Osteocyte (in vitro differentiated cells): ENCODE measurements around the gene PNRC2. TPM values are rescaled to one million over a fixed set of nuclear protein-coding genes. Genes with fewer than 3 reads are reported as not detected.

Experiments used
- DNase-seq: peaks from one replicate; pipeline ENCODE4 v3.0.0; 2021; ENCODE audit warnings: mixed read lengths; ENCODE audit not compliant: unreplicated experiment; ENCODE audit errors: extremely low spot score
- H3K27ac Mint-ChIP-seq: one replicate; pipeline ENCODE4 v1.8.0; 2021; ENCODE audit warnings: mild to moderate bottlenecking, mixed read lengths; ENCODE audit not compliant: unreplicated experiment
- H3K27me3 Mint-ChIP-seq: one replicate; pipeline ENCODE4 v1.8.0; 2021; ENCODE audit warnings: mixed read lengths; ENCODE audit not compliant: unreplicated experiment
- H3K36me3 Mint-ChIP-seq: one replicate; pipeline ENCODE4 v1.8.0; 2021; ENCODE audit warnings: mixed read lengths; ENCODE audit not compliant: unreplicated experiment
- H3K4me1 Mint-ChIP-seq: one replicate; pipeline ENCODE4 v1.8.0; 2021; ENCODE audit warnings: mixed read lengths; ENCODE audit not compliant: unreplicated experiment
- H3K4me3 Mint-ChIP-seq: one replicate; pipeline ENCODE4 v1.8.0; 2021; ENCODE audit warnings: mild to moderate bottlenecking, moderate library complexity, mixed read lengths; ENCODE audit not compliant: unreplicated experiment
- H3K9me3 Mint-ChIP-seq: one replicate; pipeline ENCODE4 v1.8.0; 2021; ENCODE audit warnings: mixed read lengths; ENCODE audit not compliant: unreplicated experiment
- total RNA-seq: library from RNA; stranded (reverse); gene quantifications from 2 replicates; pipeline ENCODE4 v1.2.1, GENCODE V29; 2021
- TF ChIP-seq, protein P1 (sequence below): fragments of 200-600 bp; sonication (generic); IDR thresholded peaks from 2 replicates; pipeline ENCODE4 v1.5.0; 2021; ENCODE audit warnings: antibody characterized with exemption, mild to moderate bottlenecking, moderate library complexity

Gene PNRC2
- total RNA-seq, 1 donor from 2014 or later, result 58.9 TPM

DNA sequence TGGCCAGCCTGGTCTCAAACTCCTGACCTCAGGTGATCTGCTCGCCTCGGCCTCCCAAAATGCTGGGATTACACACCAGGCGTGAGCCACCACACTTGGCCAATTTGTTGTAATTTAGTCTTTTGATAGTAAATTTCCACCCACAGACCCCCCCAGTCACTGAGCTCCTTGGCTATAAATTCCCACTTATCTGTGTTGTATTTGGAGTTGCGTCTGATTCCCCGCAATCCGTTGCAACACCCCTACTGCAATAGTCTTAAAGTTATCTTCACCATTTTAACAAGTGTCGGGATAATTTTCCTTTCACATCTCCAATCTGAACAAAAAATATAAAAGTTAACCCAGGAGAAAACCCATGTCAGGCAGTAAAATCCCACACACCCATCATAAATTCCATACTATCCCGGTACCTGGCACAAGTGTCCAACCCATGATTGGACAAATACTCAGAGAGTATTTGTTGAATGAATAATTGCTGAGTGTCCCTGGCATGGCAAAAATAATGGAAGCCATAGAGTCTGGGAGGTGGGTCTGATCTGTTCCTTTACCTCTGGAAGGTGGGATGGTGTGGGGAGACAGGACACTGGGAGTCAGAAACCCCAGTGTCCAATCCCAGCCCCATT lies 37.2 kb upstream of the PNRC2 start:
- no peak for DNase-seq
- no peak overlapping the region for H3K27ac Mint-ChIP-seq
- no peaks in the 10 kb centered on the region for H3K36me3 Mint-ChIP-seq
- TF ChIP-seq, protein P1, sequence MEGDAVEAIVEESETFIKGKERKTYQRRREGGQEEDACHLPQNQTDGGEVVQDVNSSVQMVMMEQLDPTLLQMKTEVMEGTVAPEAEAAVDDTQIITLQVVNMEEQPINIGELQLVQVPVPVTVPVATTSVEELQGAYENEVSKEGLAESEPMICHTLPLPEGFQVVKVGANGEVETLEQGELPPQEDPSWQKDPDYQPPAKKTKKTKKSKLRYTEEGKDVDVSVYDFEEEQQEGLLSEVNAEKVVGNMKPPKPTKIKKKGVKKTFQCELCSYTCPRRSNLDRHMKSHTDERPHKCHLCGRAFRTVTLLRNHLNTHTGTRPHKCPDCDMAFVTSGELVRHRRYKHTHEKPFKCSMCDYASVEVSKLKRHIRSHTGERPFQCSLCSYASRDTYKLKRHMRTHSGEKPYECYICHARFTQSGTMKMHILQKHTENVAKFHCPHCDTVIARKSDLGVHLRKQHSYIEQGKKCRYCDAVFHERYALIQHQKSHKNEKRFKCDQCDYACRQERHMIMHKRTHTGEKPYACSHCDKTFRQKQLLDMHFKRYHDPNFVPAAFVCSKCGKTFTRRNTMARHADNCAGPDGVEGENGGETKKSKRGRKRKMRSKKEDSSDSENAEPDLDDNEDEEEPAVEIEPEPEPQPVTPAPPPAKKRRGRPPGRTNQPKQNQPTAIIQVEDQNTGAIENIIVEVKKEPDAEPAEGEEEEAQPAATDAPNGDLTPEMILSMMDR, result no peak
- H3K4me1 Mint-ChIP-seq, result no peaks in the 10 kb centered on the region
- no peak overlapping the region for H3K4me3 Mint-ChIP-seq
- peaks cover 8% of the 10 kb centered on the region for H3K27me3 Mint-ChIP-seq
- no peaks in the 10 kb centered on the region for H3K9me3 Mint-ChIP-seq

DNA sequence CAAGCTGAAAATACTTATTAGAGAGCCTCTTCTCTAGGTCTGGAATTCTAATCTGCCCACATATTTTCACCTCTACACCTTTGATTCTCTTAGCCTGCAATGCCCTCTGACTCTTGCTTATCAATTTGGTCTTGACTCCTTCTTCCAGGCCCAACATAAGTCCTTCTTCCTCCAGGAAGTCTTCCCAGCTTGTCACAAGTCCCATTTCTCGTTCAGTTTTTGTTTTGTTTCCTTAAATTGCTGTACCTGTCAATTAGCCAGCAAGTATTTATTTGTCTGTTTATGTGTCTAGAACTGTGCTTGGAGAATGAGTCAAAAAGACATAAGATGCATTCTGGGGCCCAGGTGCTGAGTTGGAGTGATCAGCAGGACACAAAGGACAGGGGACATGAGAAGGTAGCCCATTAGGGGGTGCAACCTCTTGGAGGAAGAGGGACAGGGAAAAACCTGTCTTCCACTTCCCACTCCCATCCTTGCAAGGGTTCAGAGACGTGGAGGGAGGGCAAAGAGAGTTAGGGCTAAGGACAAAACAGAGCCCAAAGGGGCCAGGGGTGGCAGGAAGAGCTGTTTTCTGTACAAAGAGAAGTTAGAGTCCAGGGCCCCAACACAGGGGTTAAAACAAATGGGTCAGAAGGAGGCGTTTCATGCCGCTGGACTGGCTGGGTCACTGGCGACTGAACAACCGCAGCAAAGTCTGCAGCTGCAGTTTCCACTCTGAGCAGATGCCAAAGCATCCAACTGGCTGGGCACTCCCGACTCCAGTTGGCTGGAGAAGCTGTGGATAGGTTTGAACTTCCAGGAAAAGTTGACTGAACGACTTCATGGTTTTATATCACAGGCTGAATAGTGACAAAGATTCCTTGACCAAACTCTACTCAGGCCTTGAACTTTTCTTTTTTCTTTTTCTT lies 35.8 kb upstream of the PNRC2 start:
- no peak for DNase-seq
- Mint-ChIP-seq H3K4me1 (no peaks in the 10 kb centered on the region), H3K4me3 (no peak overlapping the region)

DNA sequence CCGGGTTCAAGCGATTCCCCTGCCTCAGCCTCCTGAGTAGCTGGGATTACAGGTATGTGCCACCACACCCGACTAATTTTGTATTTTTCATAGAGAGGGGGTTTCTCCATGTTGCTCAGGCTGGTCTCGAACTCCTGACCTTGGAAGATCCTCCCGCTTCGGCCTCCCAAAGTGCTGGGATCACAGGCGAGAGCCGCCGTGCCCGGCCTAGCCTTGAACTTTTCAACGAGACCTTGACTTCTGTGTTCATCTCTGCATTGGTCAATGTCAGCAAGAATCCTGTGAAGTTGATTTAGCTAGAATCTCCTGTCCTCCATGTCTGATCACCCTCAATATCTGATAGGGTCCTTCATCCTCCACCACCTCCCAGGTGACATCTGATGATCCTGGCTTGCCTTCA lies 35.0 kb upstream of the PNRC2 start:
- Mint-ChIP-seq H3K4me1 (no peaks in the 10 kb centered on the region), H3K9me3 (no peaks in the 10 kb centered on the region), H3K36me3 (no peaks in the 10 kb centered on the region), H3K27me3 (peaks cover 15% of the 10 kb centered on the region), H3K4me3 (no peak overlapping the region), H3K27ac (no peak overlapping the region)
- no peak for DNase-seq
- TF ChIP-seq, protein P1, result no peak

More for the DNA sequence above, 35.8 kb upstream of the PNRC2 start:
- no peaks in the 10 kb centered on the region for H3K36me3 Mint-ChIP-seq
- TF ChIP-seq, protein P1, result no peak
- H3K27ac Mint-ChIP-seq, result no peak overlapping the region
- H3K9me3 Mint-ChIP-seq, result no peaks in the 10 kb centered on the region
- peaks cover 12% of the 10 kb centered on the region for H3K27me3 Mint-ChIP-seq

DNA sequence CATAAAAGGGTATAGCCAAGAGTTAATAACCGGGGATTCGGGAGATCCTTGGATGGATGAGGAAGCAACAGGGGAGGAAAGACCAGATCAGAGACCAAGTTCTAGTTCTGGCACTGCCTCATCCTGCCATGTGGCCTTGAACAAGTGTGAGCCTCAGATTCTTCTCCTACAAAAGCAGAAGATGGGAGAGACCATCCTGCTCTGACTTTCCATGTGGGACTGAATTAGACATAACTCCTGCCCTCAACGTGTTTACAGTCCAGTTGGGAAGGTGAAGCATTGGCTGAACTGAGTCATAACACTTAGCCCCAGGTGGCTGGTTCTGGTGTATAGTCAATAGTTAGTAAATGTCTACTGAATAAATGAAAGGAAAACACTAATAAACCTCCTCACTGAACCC lies 34.3 kb upstream of the PNRC2 start:
- Mint-ChIP-seq H3K36me3 (no peaks in the 10 kb centered on the region), H3K27ac (no peak overlapping the region), H3K4me3 (no peak overlapping the region), H3K27me3 (peaks cover 15% of the 10 kb centered on the region), H3K9me3 (no peaks in the 10 kb centered on the region), H3K4me1 (no peaks in the 10 kb centered on the region)
- TF ChIP-seq, protein P1, result no peak
- DNase-seq, result no peak

DNA sequence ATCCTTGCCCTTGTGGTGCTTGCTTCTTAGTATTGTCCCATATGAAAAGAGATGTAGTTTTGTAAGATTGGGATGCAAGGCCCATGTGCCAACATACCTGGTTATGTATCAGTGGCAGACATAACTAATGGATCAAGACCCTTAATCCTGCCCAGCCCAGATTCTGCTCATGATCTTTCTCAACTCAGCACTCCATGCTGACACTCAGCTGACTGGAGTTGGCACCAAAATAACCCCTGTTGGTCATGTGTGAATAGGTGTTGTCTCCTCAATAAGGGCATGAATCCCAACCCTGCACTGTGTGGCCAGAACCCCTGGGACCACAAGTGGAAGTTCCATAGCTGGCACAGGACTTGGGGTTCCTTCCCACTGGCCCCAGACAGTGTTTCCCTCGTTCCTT lies 32.5 kb upstream of the PNRC2 start:
- H3K4me3 Mint-ChIP-seq, result no peak overlapping the region
- H3K27me3 Mint-ChIP-seq, result peaks cover 18% of the 10 kb centered on the region
- TF ChIP-seq, protein P1, result no peak
- no peaks in the 10 kb centered on the region for H3K9me3 Mint-ChIP-seq
- H3K27ac Mint-ChIP-seq, result no peak overlapping the region
- DNase-seq, result no peak
- peaks cover 8% of the 10 kb centered on the region for H3K4me1 Mint-ChIP-seq
- H3K36me3 Mint-ChIP-seq, result no peaks in the 10 kb centered on the region
